A549 (cell line): ENCODE data around the gene RHOB.

Experiments used
- CBX2 ChIP-seq: fragments of 200-600 bp; sonication (generic); IDR thresholded peaks from 2 replicates; pipeline ENCODE4 v1.6.1; 2016; ENCODE audit warnings: low read depth, mild to moderate bottlenecking, borderline replicate concordance
- CHD2 ChIP-seq: fragments of 150-350 bp; IDR thresholded peaks from 2 replicates; pipeline ENCODE4 v1.6.1; 2014; ENCODE audit warnings: low read length; ENCODE audit not compliant: partially characterized antibody
- CTCF ChIP-seq: fragments of >200 bp; sonication (Bioruptor Twin); formaldehyde crosslinking; IDR thresholded peaks from 3 replicates; pipeline ENCODE4 v1.5.1; 2016
- EHMT2 ChIP-seq: fragments of 200-600 bp; sonication (generic); IDR thresholded peaks from 2 replicates; pipeline ENCODE4 v1.6.1; 2016; ENCODE audit warnings: antibody characterized with exemption, low read depth, mild to moderate bottlenecking, moderate library complexity
- FOSL2 ChIP-seq, 2 experiments: fragments of 450-650 bp in 1 of 2; fragments of >200 bp in 1 of 2; sonication (Bioruptor Twin) in 1 of 2; formaldehyde crosslinking; IDR thresholded peaks; 2 replicates each; pipeline versions ENCODE4 v1.5.0 to v1.6.1; 2016 to 2020; ENCODE audit warnings: mild to moderate bottlenecking in 1 of 2, moderate library complexity in 1 of 2
- JUN ChIP-seq, 2 experiments: fragments of >200 bp; sonication (Bioruptor Twin); formaldehyde crosslinking; IDR thresholded peaks; 2 replicates in 1 of 2; 3 replicates in 1 of 2; pipeline ENCODE4 v1.6.1; 2016 to 2017
- MAX ChIP-seq: IDR thresholded peaks from 2 replicates; pipeline ENCODE4 v1.6.1; 2012
- PBX3 ChIP-seq: IDR thresholded peaks from 2 replicates; pipeline ENCODE4 v1.6.1; 2012
- PHF8 ChIP-seq: fragments of 200-600 bp; sonication (generic); IDR thresholded peaks from 2 replicates; pipeline ENCODE4 v1.6.1; 2016; ENCODE audit warnings: low read depth, mild to moderate bottlenecking, antibody characterized with exemption, moderate library complexity, borderline replicate concordance
- POLR2AphosphoS2 ChIP-seq: conservative IDR thresholded peaks from 2 replicates; pipeline ENCODE4 v1.6.1; 2012; ENCODE audit warnings: low read length, improper control_type of control experiment, inconsistent platforms
- SREBF2 ChIP-seq: fragments of 450-650 bp; IDR thresholded peaks from 2 replicates; pipeline ENCODE4 v1.6.1; 2014; ENCODE audit warnings: mild to moderate bottlenecking, moderate library complexity
- USF2 ChIP-seq: fragments of 450-650 bp; IDR thresholded peaks from 2 replicates; pipeline ENCODE4 v1.6.1; 2014; ENCODE audit warnings: antibody characterized with exemption

- TF ChIP-seq FOSL2 (IDR thresholded peaks at IDR 0.05) = no peak
- TF ChIP-seq FOSL2 (CRISPR knock-in tag; IDR thresholded peaks at IDR 0.05) = peak; percentile 16; the same call in 1 of the 2 replicates
- no peak for TF ChIP-seq POLR2AphosphoS2
- no peak for TF ChIP-seq EHMT2
- TF ChIP-seq JUN (IDR thresholded peaks at IDR 0.05) = peak in 1 of 2 experiments; percentile 65; a peak in 3 of 5 replicates
- peak; percentile 94 for TF ChIP-seq CTCF
- TF ChIP-seq SREBF2 = no peak
- no peak for TF ChIP-seq MAX
- TF ChIP-seq CBX2 = no peak
- no peak for TF ChIP-seq USF2
- no peak for TF ChIP-seq PBX3
- no peak for TF ChIP-seq CHD2
- TF ChIP-seq PHF8 = no peak
Measured at GRCh38 chr2:20443276-20443920, 3.5 kb upstream of the RHOB start.
